Body of pancreas (tissue), 4 donors: Measurements from ENCODE around the gene CTTNBP2. TPM values are rescaled to one million over a fixed set of nuclear protein-coding genes. Genes with fewer than 3 reads are reported as not detected.

Source experiments
- ATAC-seq: fragments of 150-250 bp; one replicate; pipeline ENCODE4 v1.9.1; 2016
- DNase-seq, 4 donors: peaks; one replicate each; pipeline ENCODE4 v3.0.0-alpha.2; 2019
- H3K27ac ChIP-seq, 4 donors: fragments of 200-600 bp; sonication (generic); 1 replicate in 3 of 4; 2 replicates in 1 of 4; pipeline versions ENCODE4 v1.5.1 to v1.6.1; 2016 to 2019; ENCODE audit warnings: mild to moderate bottlenecking in 1 of 4, mixed read lengths in 1 of 4, moderate library complexity in 1 of 4
- H3K27me3 ChIP-seq, 2 donors: fragments of 200-600 bp; sonication (generic); one replicate each; pipeline ENCODE4 v1.6.0; 2016; ENCODE audit warnings: mild to moderate bottlenecking in 1 of 2
- H3K36me3 ChIP-seq, 2 donors: fragments of 200-600 bp; sonication (generic); replicated peaks in 1 of 2; 2 replicates each; pipeline ENCODE4 v1.5.1; 2016; ENCODE audit warnings: low read depth in 2 of 2; ENCODE audit not compliant: insufficient read depth in 1 of 2
- H3K4me1 ChIP-seq: fragments of 200-600 bp; sonication (generic); one replicate; pipeline ENCODE4 v1.6.0; 2016
- H3K4me3 ChIP-seq, 2 donors: fragments of 200-600 bp; sonication (generic); 1 replicate in 1 of 2; 2 replicates in 1 of 2; pipeline ENCODE4 v1.5.1; 2016 to 2019
- H3K9me3 ChIP-seq, 3 donors: fragments of 200-600 bp; sonication (generic); 1 replicate in 2 of 3; 2 replicates in 1 of 3; pipeline ENCODE4 v1.5.1; 2016
- CTCF ChIP-seq, 7 experiments: fragments of 450-650 bp in 4 of 7; fragments of 200-600 bp in 3 of 7; sonication (generic) in 3 of 7; IDR thresholded peaks; one replicate each; pipeline ENCODE4 v1.5.1; 2016 to 2019; ENCODE audit warnings: antibody characterized with exemption in 7 of 7
- POLR2A ChIP-seq, 3 donors: fragments of 450-650 bp; IDR thresholded peaks; one replicate each; pipeline ENCODE4 v1.6.1; 2016; ENCODE audit warnings: antibody characterized with exemption in 3 of 3, mild to moderate bottlenecking in 2 of 3
- WGBS, 2 donors: methylation state at CpG; one replicate each; pipeline ENCODE4 v1.1.5; 2017; 5-methylcytosine and 5-hydroxymethylcytosine counted together
- intact Hi-C: fragments of 100-400 bp; cut with DNase I; formaldehyde crosslinking; loops from one replicate; pipeline ENCODE4 v1.15.1; 2023
- total RNA-seq, 2 donors: library from RNA; depleted of rRNA; stranded (reverse); fragments of >200 nt; gene quantifications; one replicate each; pipeline ENCODE4 v1.1.0, GENCODE V29; 2016

CTTNBP2 gene
- total RNA-seq, 2 donors from 2014 or later, result 18.5 to 25.7 TPM

- no peaks in the 10 kb centered on the region for H3K9me3 ChIP-seq
- H3K27me3 ChIP-seq, result no peaks in the 10 kb centered on the region
- H3K27ac ChIP-seq, result no peak overlapping the region
- TF ChIP-seq POLR2A (IDR thresholded peaks at IDR 0.05) (no peak), CTCF (IDR thresholded peaks at IDR 0.05) (no peak)
- H3K4me3 ChIP-seq, result no peak overlapping the region
- 90 to 93% methylated on average over 3 of the region's 3 CpGs for WGBS, 2 donors
- intact Hi-C loops, result no loop called here
- DNase-seq (no peak), ATAC-seq (no peak)
- H3K36me3 ChIP-seq, result no peaks in the 10 kb centered on the region
- H3K4me1 ChIP-seq, result no peaks in the 10 kb centered on the region
Observed at GRCh38 chr7:117782761-117783160, 90.5 kb downstream of the CTTNBP2 start.

- H3K4me3 ChIP-seq, result no peak overlapping the region
- intact Hi-C loops, result no loop called here
- DNase-seq (no peak), ATAC-seq (no peak)
- H3K9me3 ChIP-seq, result no peaks in the 10 kb centered on the region
- 91 to 93% methylated on average over 2 of the region's 2 CpGs for WGBS, 2 donors
- H3K36me3 ChIP-seq, result no peaks in the 10 kb centered on the region
- H3K27me3 ChIP-seq, result no peaks in the 10 kb centered on the region
- H3K27ac ChIP-seq, result no peak overlapping the region
- TF ChIP-seq POLR2A (IDR thresholded peaks at IDR 0.05) (no peak), CTCF (IDR thresholded peaks at IDR 0.05) (no peak)
- H3K4me1 ChIP-seq, result no peaks in the 10 kb centered on the region
Observed at GRCh38 chr7:117781707-117782106, 91.5 kb downstream of the CTTNBP2 start.

DNA sequence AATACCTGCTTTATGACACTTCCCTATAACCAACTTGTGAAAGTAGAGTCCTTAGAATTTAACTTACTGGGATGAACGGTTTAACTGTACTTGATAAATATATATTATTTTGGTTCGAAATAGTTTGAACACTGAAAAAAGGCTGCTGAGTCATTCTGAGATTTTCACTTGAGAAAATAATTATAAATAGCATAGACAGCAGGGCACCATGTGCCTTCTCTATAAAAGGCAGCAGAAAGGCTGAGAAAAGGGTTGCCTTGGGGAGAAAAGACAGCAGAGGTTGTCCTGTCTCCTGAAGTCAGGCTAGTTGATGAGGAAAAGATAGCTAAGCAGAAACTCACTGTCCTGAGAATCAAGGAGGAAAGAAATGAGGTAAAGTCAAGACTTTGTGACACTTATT, 92.4 kb downstream of the CTTNBP2 start:
- no peak overlapping the region for H3K4me3 ChIP-seq
- H3K4me1 ChIP-seq, result no peaks in the 10 kb centered on the region
- no peaks in the 10 kb centered on the region for H3K9me3 ChIP-seq
- no peaks in the 10 kb centered on the region for H3K27me3 ChIP-seq
- DNase-seq, result no peak
- 85 to 89% methylated on average over 2 of the region's 2 CpGs for WGBS, 2 donors
- intact Hi-C loops, result no loop called here
- no peak for TF ChIP-seq POLR2A (IDR thresholded peaks at IDR 0.05)
- TF ChIP-seq CTCF (IDR thresholded peaks at IDR 0.05), result no peak
- ATAC-seq, result no peak
- H3K27ac ChIP-seq, result no peak overlapping the region
- H3K36me3 ChIP-seq, result no peaks in the 10 kb centered on the region

DNA sequence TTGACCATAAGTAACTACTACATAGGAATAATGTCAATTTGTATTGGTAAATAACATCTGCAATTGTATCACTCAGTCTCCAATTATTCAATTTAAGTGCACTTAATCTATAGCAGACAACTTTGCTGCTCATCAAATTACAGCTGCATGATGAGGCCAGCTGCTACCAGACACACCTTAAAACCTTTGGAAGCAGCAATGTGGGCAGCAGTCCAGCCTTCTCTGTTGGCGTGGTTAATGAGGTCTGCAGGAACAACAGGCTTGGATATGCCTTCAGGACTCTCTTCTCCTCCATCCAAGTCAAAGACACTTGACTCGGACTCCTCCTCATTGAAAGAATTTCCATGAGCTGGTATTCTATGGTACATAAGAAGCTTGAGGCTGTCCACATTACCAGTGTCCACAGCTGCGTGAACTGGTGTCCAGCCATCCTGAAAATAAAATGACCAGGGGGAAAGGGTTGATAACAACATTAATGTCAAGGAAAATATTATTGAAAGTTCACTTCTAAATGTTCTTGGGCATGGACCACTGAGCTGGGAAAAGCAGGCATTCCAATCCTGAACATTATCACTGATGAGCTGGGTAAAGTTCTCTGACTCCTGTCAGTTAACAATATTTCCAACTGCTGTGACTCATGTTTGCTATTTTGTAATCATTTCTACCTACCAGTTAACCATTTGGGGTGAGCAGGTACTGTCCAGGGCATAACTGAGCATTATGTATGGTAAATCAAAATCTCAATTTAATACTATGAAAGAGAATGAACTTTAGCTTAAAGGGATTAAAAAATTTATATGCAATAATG, 95.7 kb downstream of the CTTNBP2 start:
- ATAC-seq (no peak), DNase-seq (no peak)
- no peaks in the 10 kb centered on the region for H3K36me3 ChIP-seq
- intact Hi-C loops, result no loop called here
- no peak overlapping the region for H3K27ac ChIP-seq
- no peaks in the 10 kb centered on the region for H3K9me3 ChIP-seq
- H3K4me3 ChIP-seq, result no peak overlapping the region
- H3K4me1 ChIP-seq, result no peaks in the 10 kb centered on the region
- no peaks in the 10 kb centered on the region for H3K27me3 ChIP-seq
- no peak for TF ChIP-seq CTCF (IDR thresholded peaks at IDR 0.05)
- TF ChIP-seq POLR2A (IDR thresholded peaks at IDR 0.05), result no peak
- 83 to 91% methylated on average over 3 of the region's 3 CpGs for WGBS, 2 donors

DNA sequence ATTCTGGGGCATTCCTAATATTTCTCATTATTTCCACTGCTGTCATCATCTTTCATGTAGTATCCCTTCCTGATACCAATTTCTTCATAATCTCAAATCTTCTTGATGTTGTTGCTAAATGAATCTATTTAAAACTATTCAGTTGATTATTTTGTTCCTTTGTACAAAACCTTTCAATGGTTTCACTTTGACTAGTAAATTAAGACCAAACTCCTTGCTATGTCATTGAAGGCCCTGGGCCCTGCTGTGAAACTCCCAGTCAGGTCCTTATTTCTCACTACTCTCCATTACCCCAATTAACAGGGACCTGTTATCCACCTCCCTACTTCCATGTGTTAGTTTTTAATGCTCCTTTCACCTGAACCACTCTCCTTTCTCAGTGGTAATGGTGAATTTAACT, 97.0 kb downstream of the CTTNBP2 start:
- H3K4me1 ChIP-seq, result no peaks in the 10 kb centered on the region
- H3K9me3 ChIP-seq, result no peaks in the 10 kb centered on the region
- ATAC-seq (no peak), DNase-seq (no peak)
- H3K4me3 ChIP-seq, result no peak overlapping the region
- intact Hi-C loops, result no loop called here
- TF ChIP-seq CTCF (IDR thresholded peaks at IDR 0.05), result no peak
- TF ChIP-seq POLR2A (IDR thresholded peaks at IDR 0.05), result no peak
- H3K36me3 ChIP-seq, result no peaks in the 10 kb centered on the region
- no peaks in the 10 kb centered on the region for H3K27me3 ChIP-seq
- no peak overlapping the region for H3K27ac ChIP-seq
